Measurements from ENCODE around the gene PDE3B.

- TF ChIP-seq ZNF8 (CRISPR knock-in tag; IDR thresholded peaks at IDR 0.05) (no peak), RARB (CRISPR knock-in tag; IDR thresholded peaks at IDR 0.05) (no peak), TOX (CRISPR knock-in tag; IDR thresholded peaks at IDR 0.05; ENCODE audit: borderline replicate concordance) (no peak), ESRRG (CRISPR knock-in tag; IDR thresholded peaks at IDR 0.05) (no peak), PATZ1 (CRISPR knock-in tag; IDR thresholded peaks at IDR 0.05; ENCODE audit: borderline replicate concordance) (no peak), ZNF565 (CRISPR knock-in tag; conservative IDR thresholded peaks at IDR 0.05; ENCODE audit: low read depth) (no peak), ZNF70 (CRISPR knock-in tag; IDR thresholded peaks at IDR 0.05) (no peak), TCF4 (CRISPR knock-in tag; IDR thresholded peaks at IDR 0.05; ENCODE audit: borderline replicate concordance) (no peak), CSRNP3 (CRISPR knock-in tag; IDR thresholded peaks at IDR 0.05) (no peak), SNAI2 (CRISPR knock-in tag; IDR thresholded peaks at IDR 0.05) (no peak), ZFP30 (CRISPR knock-in tag; IDR thresholded peaks at IDR 0.05) (no peak), ARNTL (CRISPR knock-in tag; IDR thresholded peaks at IDR 0.05; ENCODE audit: borderline replicate concordance, low read depth) (no peak), POU6F1 (CRISPR knock-in tag; IDR thresholded peaks at IDR 0.05; ENCODE audit: borderline replicate concordance, low read depth) (no peak), CREB5 (CRISPR knock-in tag; IDR thresholded peaks at IDR 0.05; ENCODE audit: low read depth) (no peak)
These were observed 31.7 kb upstream of the PDE3B start for GRCh38 chr11:14611939-14612338.

Data from SK-N-SH treated with all-trans-retinoic acid at 6 μM for 48 hours (cell line).